Activated T-cell treated with anti-CD3 and anti-CD28 coated beads, Interleukin-2, amount 50 U/mL, for 24 hours (primary cell): ENCODE data around the gene VSTM4.

Source experiments
- DNase-seq: peaks from one replicate; pipeline ENCODE4 v3.0.0-alpha.2; 2020
- H3K27ac Mint-ChIP-seq: 2 replicates; pipeline ENCODE4 v1.8.0; 2020; ENCODE audit warnings: mild to moderate bottlenecking, mixed read lengths
- H3K27me3 Mint-ChIP-seq: 2 replicates; pipeline ENCODE4 v1.8.0; 2020; ENCODE audit warnings: mixed read lengths
- H3K36me3 Mint-ChIP-seq: 2 replicates; pipeline ENCODE4 v1.8.0; 2020; ENCODE audit warnings: low read depth, mixed read lengths
- H3K4me1 Mint-ChIP-seq: 2 replicates; pipeline ENCODE4 v1.8.0; 2020; ENCODE audit warnings: low read depth, mixed read lengths
- H3K4me3 Mint-ChIP-seq: 2 replicates; pipeline ENCODE4 v1.8.0; 2020; ENCODE audit warnings: mild to moderate bottlenecking, moderate library complexity, mixed read lengths
- H3K9me3 Mint-ChIP-seq: 2 replicates; pipeline ENCODE4 v1.8.0; 2020; ENCODE audit warnings: mixed read lengths

VSTM4 gene

GRCh38 chr10:49081547-49082275, 33.6 kb downstream of the VSTM4 start:
- Mint-ChIP-seq H3K36me3 (no peaks in the 10 kb centered on the region), H3K9me3 (peaks cover 5% of the 10 kb centered on the region), H3K27me3 (peaks cover 11% of the 10 kb centered on the region), H3K4me3 (no peak overlapping the region), H3K4me1 (peaks cover 22% of the 10 kb centered on the region), H3K27ac (no peak overlapping the region)
- no peak for DNase-seq

- no peak for DNase-seq
- Mint-ChIP-seq H3K27ac (no peak overlapping the region), H3K36me3 (no peaks in the 10 kb centered on the region), H3K4me3 (no peak overlapping the region), H3K9me3 (no peaks in the 10 kb centered on the region), H3K4me1 (peaks cover 29% of the 10 kb centered on the region), H3K27me3 (peaks cover 18% of the 10 kb centered on the region)
Observed at GRCh38 chr10:49080965-49081364, 34.4 kb downstream of the VSTM4 start.

- Mint-ChIP-seq H3K27ac (no peak overlapping the region), H3K36me3 (no peaks in the 10 kb centered on the region)
- no peak for DNase-seq
Observed at GRCh38 chr10:49080071-49080470, 35.3 kb downstream of the VSTM4 start.

GRCh38 chr10:49079499-49079898, 35.8 kb downstream of the VSTM4 start:
- Mint-ChIP-seq H3K4me1 (peaks cover 29% of the 10 kb centered on the region), H3K27me3 (peaks cover 27% of the 10 kb centered on the region), H3K27ac (no peak overlapping the region), H3K4me3 (no peak overlapping the region), H3K9me3 (no peaks in the 10 kb centered on the region), H3K36me3 (no peaks in the 10 kb centered on the region)
- DNase-seq = no peak

More at GRCh38 chr10:49080071-49080470, 35.3 kb downstream of the VSTM4 start:
- Mint-ChIP-seq H3K9me3 (no peaks in the 10 kb centered on the region), H3K27me3 (peaks cover 27% of the 10 kb centered on the region), H3K4me1 (peaks cover 29% of the 10 kb centered on the region), H3K4me3 (no peak overlapping the region)

GRCh38 chr10:49079072-49079471, 36.2 kb downstream of the VSTM4 start:
- Mint-ChIP-seq H3K36me3 (no peaks in the 10 kb centered on the region), H3K9me3 (no peaks in the 10 kb centered on the region), H3K4me3 (no peak overlapping the region), H3K27me3 (peaks cover 27% of the 10 kb centered on the region), H3K27ac (no peak overlapping the region), H3K4me1 (peaks cover 29% of the 10 kb centered on the region)
- DNase-seq = no peak

GRCh38 chr10:49078433-49078832, 36.9 kb downstream of the VSTM4 start:
- no peaks in the 10 kb centered on the region for H3K36me3 Mint-ChIP-seq
- no peaks in the 10 kb centered on the region for H3K9me3 Mint-ChIP-seq
- H3K27me3 Mint-ChIP-seq = peaks cover 27% of the 10 kb centered on the region
- no peak overlapping the region for H3K4me3 Mint-ChIP-seq
- DNase-seq = no peak
- peaks cover 29% of the 10 kb centered on the region for H3K4me1 Mint-ChIP-seq
- peak overlapping the region; percentile 38 for H3K27ac Mint-ChIP-seq

GRCh38 chr10:49076741-49077521, 38.4 kb downstream of the VSTM4 start:
- DNase-seq = no peak
- Mint-ChIP-seq H3K4me3 (no peak overlapping the region), H3K27ac (peak overlapping the region; percentile 0), H3K27me3 (peaks cover 27% of the 10 kb centered on the region), H3K36me3 (no peaks in the 10 kb centered on the region), H3K9me3 (no peaks in the 10 kb centered on the region), H3K4me1 (peaks cover 29% of the 10 kb centered on the region)

GRCh38 chr10:49076319-49076718, 39.0 kb downstream of the VSTM4 start:
- Mint-ChIP-seq H3K27me3 (peaks cover 27% of the 10 kb centered on the region), H3K36me3 (no peaks in the 10 kb centered on the region), H3K9me3 (no peaks in the 10 kb centered on the region), H3K4me3 (no peak overlapping the region), H3K4me1 (peaks cover 29% of the 10 kb centered on the region), H3K27ac (peak overlapping the region; percentile 0)
- DNase-seq = no peak

GRCh38 chr10:49075743-49076142, 39.6 kb downstream of the VSTM4 start:
- DNase-seq = no peak
- Mint-ChIP-seq H3K27ac (no peak overlapping the region), H3K36me3 (no peaks in the 10 kb centered on the region), H3K9me3 (no peaks in the 10 kb centered on the region), H3K27me3 (peaks cover 27% of the 10 kb centered on the region), H3K4me3 (no peak overlapping the region), H3K4me1 (peaks cover 29% of the 10 kb centered on the region)

- DNase-seq = no peak
- H3K27ac Mint-ChIP-seq = no peak overlapping the region
- no peak overlapping the region for H3K4me3 Mint-ChIP-seq
- peaks cover 25% of the 10 kb centered on the region for H3K4me1 Mint-ChIP-seq
- H3K27me3 Mint-ChIP-seq = peaks cover 24% of the 10 kb centered on the region
- H3K36me3 Mint-ChIP-seq = no peaks in the 10 kb centered on the region
- H3K9me3 Mint-ChIP-seq = no peaks in the 10 kb centered on the region
Observed at GRCh38 chr10:49074836-49075682, 40.3 kb downstream of the VSTM4 start.

- no peaks in the 10 kb centered on the region for H3K36me3 Mint-ChIP-seq
Observed at GRCh38 chr10:49072166-49072885, 43.0 kb downstream of the VSTM4 start.

GRCh38 chr10:49071160-49071761, 44.1 kb downstream of the VSTM4 start:
- no peak for DNase-seq
- Mint-ChIP-seq H3K9me3 (no peaks in the 10 kb centered on the region), H3K4me1 (peaks cover 2% of the 10 kb centered on the region), H3K27ac (no peak overlapping the region), H3K27me3 (peaks cover 18% of the 10 kb centered on the region), H3K4me3 (no peak overlapping the region), H3K36me3 (no peaks in the 10 kb centered on the region)

More at GRCh38 chr10:49072166-49072885, 43.0 kb downstream of the VSTM4 start:
- no peak for DNase-seq
- peaks cover 24% of the 10 kb centered on the region for H3K27me3 Mint-ChIP-seq
- peaks cover 13% of the 10 kb centered on the region for H3K4me1 Mint-ChIP-seq
- no peak overlapping the region for H3K4me3 Mint-ChIP-seq
- H3K27ac Mint-ChIP-seq = no peak overlapping the region
- H3K9me3 Mint-ChIP-seq = no peaks in the 10 kb centered on the region

GRCh38 chr10:49070701-49071100, 44.6 kb downstream of the VSTM4 start:
- Mint-ChIP-seq H3K36me3 (no peaks in the 10 kb centered on the region), H3K4me3 (no peak overlapping the region), H3K27me3 (peaks cover 12% of the 10 kb centered on the region), H3K27ac (no peak overlapping the region), H3K9me3 (no peaks in the 10 kb centered on the region), H3K4me1 (no peaks in the 10 kb centered on the region)
- no peak for DNase-seq
